Dermis microvascular lymphatic vessel endothelial cell (primary cell): Measurements from ENCODE around the gene DEFB115. TPM values are rescaled to one million over a fixed set of nuclear protein-coding genes. Genes with fewer than 3 reads are reported as not detected.
A peak's percentile ranks its signal among the peaks of the same experiment; 100 is the strongest.
"Not testable (repeated sequence)": the region's sequence is repeated elsewhere in the genome, so short reads cannot be mapped to it uniquely, and the experiment has no call there.

Experiments used
- DNase-seq, 2 donors: peaks; one replicate each; pipeline versions ENCODE4 v3.0.0 to v3.0.0-alpha.2; 2010; ENCODE audit warnings: low read depth in 2 of 2
- total RNA-seq: library from RNA; depleted of rRNA; stranded (reverse); fragments of >200 nt; gene quantifications from 2 replicates; pipeline ENCODE4 v1.2.1, GENCODE V29; 2014

The DEFB115 gene, protein sequence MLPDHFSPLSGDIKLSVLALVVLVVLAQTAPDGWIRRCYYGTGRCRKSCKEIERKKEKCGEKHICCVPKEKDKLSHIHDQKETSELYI
- total RNA-seq, result not detected in 2 replicates

DNA sequence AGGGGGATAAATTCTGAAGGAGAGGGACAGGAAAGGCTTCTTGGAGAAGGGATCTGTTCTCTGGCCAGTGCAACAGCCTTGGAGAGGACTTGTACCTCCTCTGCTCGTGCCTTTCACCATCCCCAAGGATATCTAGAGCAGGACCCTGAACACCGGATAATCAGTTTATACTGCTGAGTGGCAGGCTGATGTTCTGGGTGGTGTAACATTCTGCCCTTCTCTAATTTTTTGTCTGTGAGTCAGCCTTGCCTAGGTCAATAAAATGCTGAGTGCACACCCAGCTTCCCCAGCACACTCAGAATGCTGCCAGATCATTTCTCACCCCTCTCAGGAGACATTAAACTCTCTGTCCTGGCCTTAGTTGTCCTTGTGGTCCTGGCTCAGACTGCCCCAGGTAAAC lies at the start of gene DEFB115:
TSS of gene DEFB115 (plus strand) at position 301 of the 400 bp plus-strand sequence. CDS start at position 301, 0 bp downstream.
- no peak for DNase-seq

DNA sequence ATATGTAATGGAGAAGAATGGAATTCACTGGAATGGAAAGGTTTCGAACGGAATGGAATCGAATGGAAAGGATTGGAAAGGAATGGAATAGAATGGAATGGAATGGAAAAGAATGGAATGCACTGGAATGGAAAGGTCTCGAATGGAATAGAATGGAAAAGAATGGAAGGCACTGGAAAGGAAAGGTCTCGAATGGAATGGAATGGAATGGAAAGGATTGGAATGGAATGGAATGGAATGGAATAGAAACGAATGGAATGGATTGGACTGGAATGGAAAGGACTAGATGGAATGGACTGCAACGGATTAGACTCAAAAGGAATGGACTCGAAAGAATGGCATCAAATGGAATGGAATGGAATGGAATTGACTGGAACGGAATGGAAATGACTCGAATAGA lies 20.5 kb upstream of the DEFB115 start:
- no peak for DNase-seq

DNA sequence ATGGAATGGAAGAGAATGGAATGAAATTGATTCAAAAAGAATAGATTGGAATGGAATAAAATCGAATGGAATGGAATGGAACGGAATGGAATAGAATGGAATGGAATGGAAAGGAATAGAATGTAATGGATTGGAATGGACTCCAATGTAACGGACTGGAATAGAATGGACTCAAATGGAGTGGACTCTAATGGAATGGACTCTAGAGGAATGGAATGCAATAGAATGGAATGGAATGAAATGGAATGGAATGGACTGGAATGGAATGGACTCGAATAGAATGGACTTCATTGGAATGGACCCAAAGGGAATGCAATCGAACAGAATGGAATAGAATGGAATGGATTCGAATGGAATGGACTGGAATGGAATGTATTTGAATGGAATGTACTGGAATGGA lies 19.7 kb upstream of the DEFB115 start:
- no peak for DNase-seq

DNA sequence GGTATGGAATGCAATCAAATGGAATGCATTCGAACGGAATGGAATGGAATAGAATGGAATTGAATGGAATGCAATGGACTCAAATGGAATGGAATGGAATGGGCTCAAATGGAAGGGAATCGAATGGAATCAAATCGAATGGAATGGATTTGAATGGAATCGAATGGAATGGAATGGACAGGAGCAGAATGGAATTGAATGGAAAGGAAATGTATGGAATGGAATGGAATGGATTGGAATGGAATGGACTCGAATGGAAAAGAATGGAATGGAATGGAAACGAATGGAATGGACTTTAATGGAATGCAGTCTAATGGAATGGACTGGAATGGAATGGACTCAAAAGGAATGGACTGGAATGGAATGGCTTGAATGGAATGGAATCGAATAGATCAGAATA lies 18.3 kb upstream of the DEFB115 start:
- no peak for DNase-seq

DNA sequence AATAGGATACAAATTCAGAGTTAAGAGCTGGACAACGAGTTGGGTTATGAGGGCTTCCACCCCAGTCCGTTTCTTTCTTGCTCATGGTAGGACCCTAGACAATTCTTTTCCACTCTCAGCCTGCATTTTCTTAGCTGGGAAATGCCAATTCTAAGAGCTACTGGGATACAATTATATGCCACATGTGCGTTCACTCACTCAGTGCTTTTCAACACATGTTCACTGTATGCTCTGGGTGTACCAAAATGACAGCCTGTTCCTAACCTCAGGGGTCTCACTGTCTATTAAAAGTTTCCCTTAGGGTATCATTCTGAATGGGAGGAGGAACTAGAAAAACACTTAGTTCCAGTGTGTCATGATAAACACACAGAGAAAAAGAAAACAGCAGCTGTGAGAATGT lies 505 bp upstream of the DEFB115 start:
- DNase-seq, result no peak

DNA sequence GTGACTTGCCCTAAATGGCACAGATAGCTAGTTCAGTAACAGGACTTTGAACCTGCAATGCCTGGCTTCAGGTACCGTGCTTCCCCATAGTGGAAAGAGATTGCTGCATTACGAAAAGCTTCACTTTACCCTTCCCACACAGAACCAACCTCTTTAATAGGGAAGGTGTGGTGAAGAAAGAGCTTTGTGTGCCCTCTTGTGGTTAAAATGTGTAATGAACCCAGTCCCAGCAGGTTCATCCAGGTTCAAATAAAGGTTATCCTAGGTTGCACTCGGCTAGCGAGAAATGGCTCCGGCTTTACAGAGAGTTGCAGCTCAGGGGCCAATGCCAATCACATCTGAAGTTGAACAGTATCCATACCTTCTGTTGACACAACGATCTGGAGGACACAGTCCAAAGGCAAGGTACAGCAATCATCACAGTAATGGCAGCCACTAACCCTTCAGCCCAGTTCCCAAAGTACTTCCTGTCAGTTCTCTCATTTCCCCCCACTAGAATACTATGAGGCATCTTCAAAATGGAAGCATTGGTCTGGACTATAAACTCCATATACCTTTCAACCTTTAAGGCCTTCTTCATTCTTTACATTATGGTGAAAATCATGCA lies 3.0 kb downstream of the DEFB115 start:
- DNase-seq, result peak in 1 of 2 donors; percentile 9

DNA sequence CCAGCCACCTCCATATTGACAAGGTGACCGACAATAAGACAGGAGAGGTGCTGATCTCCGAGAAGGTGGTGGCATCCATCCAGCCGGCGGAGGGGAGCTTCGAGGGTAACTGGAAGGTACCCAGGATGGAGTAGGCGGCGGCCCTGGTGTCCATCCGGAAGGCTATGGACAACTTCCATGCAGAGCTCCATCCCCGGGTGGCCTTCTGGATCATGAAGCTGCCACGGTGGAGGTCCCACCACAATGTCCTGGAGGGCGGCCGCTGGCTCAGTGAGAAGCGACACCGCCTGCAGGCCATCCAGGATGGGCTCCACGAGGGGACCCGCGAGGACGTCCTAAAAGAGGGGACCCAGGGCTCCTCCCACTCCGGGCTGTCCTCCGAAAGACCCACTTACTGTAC lies 17.0 kb downstream of the DEFB115 start:
- DNase-seq, result no peak

DNA sequence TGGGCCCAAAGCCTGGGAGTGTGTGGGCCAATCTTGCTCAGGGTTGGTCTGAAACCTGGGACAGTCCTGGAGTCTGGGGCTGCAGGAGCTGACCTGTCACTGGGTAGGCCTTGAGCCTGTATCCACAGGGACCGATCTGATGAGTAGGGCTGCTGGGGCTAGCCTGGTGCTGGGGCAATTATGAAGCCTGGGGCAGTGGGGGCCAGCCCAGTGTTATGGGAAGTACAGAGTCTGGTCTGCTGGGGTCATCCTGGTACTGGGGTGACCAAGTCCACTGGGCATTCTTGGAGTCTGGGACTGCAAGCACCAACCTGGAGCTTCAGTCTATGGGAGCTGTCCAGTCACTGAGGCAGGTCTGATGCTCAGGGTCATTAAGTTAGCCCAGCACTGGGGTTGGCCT lies 20.7 kb downstream of the DEFB115 start:
- DNase-seq, result no peak

DNA sequence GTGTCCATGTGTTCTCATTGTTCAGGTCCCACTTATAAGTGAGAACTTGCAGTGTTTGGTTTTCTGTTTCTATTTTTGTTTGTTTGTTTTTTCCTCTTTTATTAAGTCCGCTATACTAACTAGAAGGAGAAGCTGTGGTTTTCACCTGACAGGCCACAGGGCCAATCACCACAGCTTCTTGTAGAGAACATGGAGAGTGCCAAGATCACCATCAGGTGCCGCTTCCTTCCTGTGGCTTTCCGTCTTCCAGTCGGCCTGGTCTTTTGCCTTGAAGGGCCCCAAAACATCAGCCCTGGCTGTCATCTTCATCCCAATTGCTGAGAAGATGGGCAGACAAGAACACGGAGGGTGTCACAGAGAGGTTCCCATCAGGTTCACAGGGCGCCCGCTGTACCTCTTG lies 27.5 kb downstream of the DEFB115 start:
- DNase-seq, result not testable (repeated sequence)

DNA sequence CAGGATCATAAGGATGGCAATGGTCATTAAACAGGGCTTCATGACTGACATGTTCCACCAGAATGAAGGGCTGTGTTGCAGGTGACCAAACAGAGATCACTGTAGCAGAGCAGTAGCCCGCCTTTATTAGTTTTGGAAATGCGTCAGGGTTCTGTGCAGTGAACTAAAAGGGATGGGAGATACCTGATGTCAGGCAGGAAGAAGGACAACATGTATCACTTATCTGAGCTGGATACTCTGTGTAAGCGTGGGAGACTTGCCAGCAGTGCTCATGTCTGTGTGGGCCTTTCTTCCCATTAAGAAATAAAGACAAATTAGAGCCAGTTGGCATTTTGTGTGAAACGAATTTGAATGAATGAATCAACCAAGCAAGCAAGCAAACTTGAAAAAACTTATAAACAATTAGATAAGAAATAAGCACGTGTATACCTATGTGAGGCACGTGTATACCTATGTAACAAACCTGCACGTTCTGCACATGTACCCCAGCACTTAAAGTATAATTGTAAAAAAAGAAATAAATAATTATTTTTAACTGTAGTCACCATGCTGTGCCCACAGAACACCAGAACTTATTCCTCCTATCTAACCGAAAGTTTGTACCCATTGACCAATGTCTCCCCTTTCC lies 51.2 kb downstream of the DEFB115 start, which contains the start of gene DEFB116:
TSS of gene DEFB116 (minus strand) at position 51 of the 628 bp plus-strand sequence. CDS start at position 51, 0 bp downstream.
- no peak for DNase-seq

Other genes with a start within 250 kb of the DEFB115 start
- gene DEFB116, start 50.9 kb downstream of the DEFB115 start, total RNA-seq, result not detected in 2 replicates
- gene DEFB118, start 110.9 kb downstream of the DEFB115 start, total RNA-seq, result not detected in 2 replicates
- gene DEFB119, start 132.9 kb downstream of the DEFB115 start, total RNA-seq, result not detected in 2 replicates
- gene DEFB121, start 148.6 kb downstream of the DEFB115 start, total RNA-seq, result not detected in 2 replicates
- gene DEFB123, start 183.0 kb downstream of the DEFB115 start, total RNA-seq, result not detected in 2 replicates
- gene DEFB124, start 217.5 kb downstream of the DEFB115 start, total RNA-seq, result not detected in 2 replicates
- gene REM1, start 217.6 kb downstream of the DEFB115 start, total RNA-seq, result under 0.01 TPM in 1 of 2 replicates, not detected in the other